KMS-11 (cell line): Measurements from ENCODE around the gene LCN12.

Experiments used
- H2AFZ ChIP-seq: fragments of 200-600 bp; sonication (generic); 2 replicates; pipeline ENCODE4 v1.6.1; 2016; ENCODE audit warnings: antibody characterized with exemption, mixed run types, low read depth
- H3K27ac ChIP-seq: fragments of 200-600 bp; sonication (generic); 2 replicates; pipeline ENCODE4 v1.6.1; 2016; ENCODE audit warnings: mild to moderate bottlenecking, mixed run types
- H3K27me3 ChIP-seq: fragments of 200-600 bp; sonication (generic); 2 replicates; pipeline ENCODE4 v1.6.1; 2017; ENCODE audit warnings: mild to moderate bottlenecking, low read depth, mixed run types, moderate library complexity; ENCODE audit not compliant: insufficient read depth
- H3K36me3 ChIP-seq: fragments of 200-600 bp; sonication (generic); 2 replicates; pipeline ENCODE4 v1.6.1; 2017; ENCODE audit warnings: mild to moderate bottlenecking, mixed run types; ENCODE audit not compliant: insufficient read depth
- H3K4me1 ChIP-seq: fragments of 200-600 bp; sonication (generic); 2 replicates; pipeline ENCODE4 v1.6.1; 2016; ENCODE audit warnings: mild to moderate bottlenecking, low read depth, mixed run types; ENCODE audit not compliant: poor library complexity, severe bottlenecking
- H3K4me2 ChIP-seq: fragments of 200-600 bp; sonication (generic); 2 replicates; pipeline ENCODE4 v1.7.0; 2016; ENCODE audit warnings: mild to moderate bottlenecking, mixed run types
- H3K4me3 ChIP-seq: fragments of 200-600 bp; sonication (generic); IDR thresholded peaks from 2 replicates; pipeline ENCODE4 v1.6.1; 2017; ENCODE audit warnings: low read depth, low read length, mixed read lengths; ENCODE audit not compliant: insufficient read depth
- H3K79me2 ChIP-seq: fragments of 200-600 bp; sonication (generic); 2 replicates; pipeline ENCODE4 v1.6.1; 2016; ENCODE audit warnings: low read depth, mixed run types; ENCODE audit not compliant: insufficient read depth
- H3K9ac ChIP-seq: fragments of 200-600 bp; sonication (generic); 2 replicates; pipeline ENCODE4 v1.6.1; 2016; ENCODE audit warnings: mild to moderate bottlenecking, mixed run types
- H4K20me1 ChIP-seq: fragments of 200-600 bp; sonication (generic); 2 replicates; pipeline ENCODE4 v1.6.1; 2016; ENCODE audit warnings: mild to moderate bottlenecking, mixed run types; ENCODE audit not compliant: insufficient read depth
- CTCF ChIP-seq: fragments of 200-600 bp; sonication (generic); conservative IDR thresholded peaks from 2 replicates; pipeline ENCODE4 v1.6.1; 2017; ENCODE audit warnings: low read depth, mild to moderate bottlenecking, antibody characterized with exemption, low read length, moderate library complexity, mixed read lengths

Gene LCN12

GRCh38 chr9:136951541-136952320 lies at the start of gene LCN12:
Gene LCN12, plus strand, starts transcription at chr9:136952273. Its CDS starts 55 bp downstream, at chr9:136952328.
- peaks cover 7% of the 10 kb centered on the region; the same call in 1 of the 2 replicates for H3K27me3 ChIP-seq

GRCh38 chr9:136903041-136903554 lies 49.0 kb upstream of the LCN12 start:
- H3K27ac ChIP-seq: peak overlapping the region; percentile 99
- H3K9ac ChIP-seq: peak overlapping the region; percentile 96; the same call in 1 of the 2 replicates
- no peak overlapping the region for H2AFZ ChIP-seq
- H3K4me2 ChIP-seq: peak overlapping the region; percentile 83
- H4K20me1 ChIP-seq: no peaks in the 10 kb centered on the region
- peaks cover 74% of the 10 kb centered on the region for H3K4me1 ChIP-seq
- TF ChIP-seq CTCF: no peak
- no peaks in the 10 kb centered on the region for H3K27me3 ChIP-seq
- H3K36me3 ChIP-seq: peaks cover 11% of the 10 kb centered on the region; the same call in 1 of the 2 replicates
- H3K4me3 ChIP-seq: no peak overlapping the region
- H3K79me2 ChIP-seq: peaks cover 48% of the 10 kb centered on the region; the same call in 1 of the 2 replicates

More at GRCh38 chr9:136951541-136952320, at the start of gene LCN12:
- Histone ChIP-seq H3K9ac (no peak within 1 kb of the TSS), H3K4me2 (no peak within 1 kb of the TSS), H3K27ac (no peak within 1 kb of the TSS), H2AFZ (no peak within 1 kb of the TSS), H3K79me2 (no peaks in the 10 kb centered on the region), H3K36me3 (no peaks in the 10 kb centered on the region), H3K4me1 (peaks cover 16% of the 10 kb centered on the region), H4K20me1 (no peaks in the 10 kb centered on the region), H3K4me3 (no peak within 1 kb of the TSS)
- TF ChIP-seq CTCF: no peak

GRCh38 chr9:136906266-136906665 lies 45.8 kb upstream of the LCN12 start:
- peaks cover 42% of the 10 kb centered on the region for H3K4me1 ChIP-seq
- no peaks in the 10 kb centered on the region for H4K20me1 ChIP-seq
- no peak overlapping the region for H3K27ac ChIP-seq
- H2AFZ ChIP-seq: no peak overlapping the region
- no peak for TF ChIP-seq CTCF
- no peak overlapping the region for H3K9ac ChIP-seq
- H3K4me3 ChIP-seq: no peak overlapping the region
- H3K79me2 ChIP-seq: peaks cover 32% of the 10 kb centered on the region; the same call in 1 of the 2 replicates
- no peaks in the 10 kb centered on the region for H3K27me3 ChIP-seq
- H3K4me2 ChIP-seq: no peak overlapping the region
- peaks cover 3% of the 10 kb centered on the region; the same call in 1 of the 2 replicates for H3K36me3 ChIP-seq

GRCh38 chr9:136907011-136907914 lies 44.8 kb upstream of the LCN12 start:
- Histone ChIP-seq H3K9ac (no peak overlapping the region), H4K20me1 (no peaks in the 10 kb centered on the region), H3K27me3 (no peaks in the 10 kb centered on the region), H2AFZ (no peak overlapping the region), H3K4me1 (peaks cover 32% of the 10 kb centered on the region), H3K27ac (no peak overlapping the region), H3K36me3 (peaks cover 3% of the 10 kb centered on the region; the same call in 1 of the 2 replicates), H3K79me2 (peaks cover 32% of the 10 kb centered on the region; the same call in 1 of the 2 replicates), H3K4me2 (no peak overlapping the region), H3K4me3 (no peak overlapping the region)
- TF ChIP-seq CTCF: no peak
